ENCODE data around the gene ARHGAP26. TPM values are rescaled to one million over a fixed set of nuclear protein-coding genes. Genes with fewer than 3 reads are reported as not detected.

Gene ARHGAP26
- total RNA-seq, 1 experiment from 2014 or later: 79.8 TPM

DNA sequence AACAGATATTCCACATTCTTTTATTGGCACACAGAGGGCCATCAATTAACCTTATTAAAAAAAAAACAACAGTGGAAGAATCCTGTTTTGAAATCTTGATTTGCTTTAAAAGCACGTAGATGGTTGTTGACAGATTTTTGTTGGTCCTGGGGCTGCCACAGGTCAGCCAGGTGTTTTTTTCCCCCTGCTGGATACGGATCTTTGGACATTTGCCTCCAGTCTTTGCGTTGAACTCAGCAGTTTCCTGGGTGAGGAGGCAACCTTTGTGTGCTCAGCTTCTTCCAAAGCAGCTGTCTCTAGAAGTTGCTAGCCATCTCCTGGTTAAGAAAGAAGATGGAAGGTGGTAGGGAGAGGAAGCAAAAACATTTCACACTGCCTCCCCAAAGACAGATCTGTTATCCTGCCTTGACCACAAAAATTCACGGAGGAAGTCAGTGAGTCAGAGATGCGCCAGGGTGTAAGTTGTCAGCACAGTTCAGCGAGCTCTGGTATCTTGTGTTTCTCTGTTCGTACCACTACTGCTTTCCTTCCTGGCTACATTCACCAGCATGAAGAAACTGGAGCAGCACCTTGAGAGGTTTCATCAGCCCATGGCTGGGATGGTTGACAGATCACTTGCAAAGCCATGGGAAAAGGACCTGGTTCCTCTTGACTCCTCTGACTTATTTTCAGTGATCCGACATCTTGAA lies 207.3 kb downstream of the ARHGAP26 start:
- Mint-ChIP-seq H3K4me3 (ENCODE audit: unreplicated experiment) (no peak overlapping the region), H3K9me3 (ENCODE audit: unreplicated experiment) (no peaks in the 10 kb centered on the region), H3K36me3 (ENCODE audit: insufficient read depth, unreplicated experiment) (peaks cover 17% of the 10 kb centered on the region), H3K4me1 (ENCODE audit: low read depth, unreplicated experiment) (peaks cover 11% of the 10 kb centered on the region), H3K27ac (ENCODE audit: unreplicated experiment) (no peak overlapping the region), H3K27me3 (ENCODE audit: insufficient read depth, unreplicated experiment) (no peaks in the 10 kb centered on the region)
- intact Hi-C loops (cut with micrococcal nuclease; ENCODE audit: unreplicated experiment): no loop called here
- H3K9me3 ChIP-seq: no peaks in the 10 kb centered on the region
- ChIA-PET CTCF (no interaction called here), POLR2A (no interaction called here)
- 0 out of 2 replicates have a peak, but pooled peaks cover 1% of the 10 kb centered on the region for H3K36me3 ChIP-seq (ENCODE audit: control insufficient read depth, insufficient read depth, low read length)
- H3K27me3 ChIP-seq (replicated peaks; ENCODE audit: control insufficient read depth, insufficient read depth, low read length): no peaks in the 10 kb centered on the region
- no peak overlapping the region for H3K4me3 ChIP-seq (ENCODE audit: low read depth, low read length)
- TF ChIP-seq CTCF (IDR thresholded peaks at IDR 0.05; ENCODE audit: insufficient read depth in 1 of 2, low read depth in 1 of 2, low read length in 1 of 2, severe bottlenecking in 1 of 2, unreplicated experiment in 1 of 2): no peak
- DNase-seq: no peak
- BruUV-seq (replicated peaks): no TSS peak
- H3K4me1 ChIP-seq: peaks cover 14% of the 10 kb centered on the region

DNA sequence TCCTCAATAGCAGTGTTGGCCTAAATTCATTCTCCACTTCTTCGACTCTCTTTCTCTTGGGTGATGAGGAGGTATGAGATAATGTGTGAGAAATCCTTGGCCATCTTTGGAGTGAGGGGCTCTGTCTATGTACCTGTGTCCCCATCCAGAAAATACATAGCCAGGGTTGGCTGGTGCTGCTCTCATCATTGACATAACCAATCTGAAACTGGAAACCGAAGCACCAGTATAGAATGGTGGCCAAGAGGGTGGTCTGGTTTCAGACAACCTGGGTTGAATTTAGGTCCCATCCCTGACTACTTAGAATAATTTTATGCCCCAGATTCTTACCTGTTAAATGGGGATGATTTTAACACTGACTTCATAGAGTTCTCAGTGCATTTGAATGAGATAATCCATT lies 208.1 kb downstream of the ARHGAP26 start:
- no peak for DNase-seq
- POLR2A ChIA-PET: no interaction called here
- Histone ChIP-seq H3K36me3 (ENCODE audit: control insufficient read depth, insufficient read depth, low read length) (no peaks in the 10 kb centered on the region), H3K4me1 (peaks cover 19% of the 10 kb centered on the region), H3K9me3 (no peaks in the 10 kb centered on the region), H3K27me3 (replicated peaks; ENCODE audit: control insufficient read depth, insufficient read depth, low read length) (no peaks in the 10 kb centered on the region), H3K4me3 (ENCODE audit: low read depth, low read length) (no peak overlapping the region)
- H3K36me3 Mint-ChIP-seq (ENCODE audit: insufficient read depth, unreplicated experiment): peaks cover 21% of the 10 kb centered on the region
- BruUV-seq (replicated peaks): no TSS peak
- no peak overlapping the region for H3K4me3 Mint-ChIP-seq (ENCODE audit: unreplicated experiment)
- no peak for TF ChIP-seq CTCF (IDR thresholded peaks at IDR 0.05; ENCODE audit: insufficient read depth in 1 of 2, low read depth in 1 of 2, low read length in 1 of 2, severe bottlenecking in 1 of 2, unreplicated experiment in 1 of 2)
- CTCF ChIA-PET: no interaction called here
- intact Hi-C loops (cut with micrococcal nuclease; ENCODE audit: unreplicated experiment): no loop called here
- H3K27me3 Mint-ChIP-seq (ENCODE audit: insufficient read depth, unreplicated experiment): no peaks in the 10 kb centered on the region
- no peak overlapping the region for H3K27ac Mint-ChIP-seq (ENCODE audit: unreplicated experiment)
- peaks cover 12% of the 10 kb centered on the region for H3K4me1 Mint-ChIP-seq (ENCODE audit: low read depth, unreplicated experiment)
- no peaks in the 10 kb centered on the region for H3K9me3 Mint-ChIP-seq (ENCODE audit: unreplicated experiment)

- Histone ChIP-seq H3K4me1 (peaks cover 19% of the 10 kb centered on the region), H3K4me3 (ENCODE audit: low read depth, low read length) (no peak overlapping the region), H3K27me3 (replicated peaks; ENCODE audit: control insufficient read depth, insufficient read depth, low read length) (no peaks in the 10 kb centered on the region), H3K9me3 (no peaks in the 10 kb centered on the region), H3K36me3 (ENCODE audit: control insufficient read depth, insufficient read depth, low read length) (no peaks in the 10 kb centered on the region)
- H3K27me3 Mint-ChIP-seq (ENCODE audit: insufficient read depth, unreplicated experiment): no peaks in the 10 kb centered on the region
- DNase-seq: no peak
- peaks cover 12% of the 10 kb centered on the region for H3K4me1 Mint-ChIP-seq (ENCODE audit: low read depth, unreplicated experiment)
- no peak for TF ChIP-seq CTCF (IDR thresholded peaks at IDR 0.05; ENCODE audit: insufficient read depth in 1 of 2, low read depth in 1 of 2, low read length in 1 of 2, severe bottlenecking in 1 of 2, unreplicated experiment in 1 of 2)
- intact Hi-C loops (cut with micrococcal nuclease; ENCODE audit: unreplicated experiment): no loop called here
- no TSS peak for BruUV-seq (replicated peaks)
- no peaks in the 10 kb centered on the region for H3K9me3 Mint-ChIP-seq (ENCODE audit: unreplicated experiment)
- POLR2A ChIA-PET: no interaction called here
- peaks cover 21% of the 10 kb centered on the region for H3K36me3 Mint-ChIP-seq (ENCODE audit: insufficient read depth, unreplicated experiment)
- H3K4me3 Mint-ChIP-seq (ENCODE audit: unreplicated experiment): no peak overlapping the region
- H3K27ac Mint-ChIP-seq (ENCODE audit: unreplicated experiment): no peak overlapping the region
- CTCF ChIA-PET: no interaction called here
Observed at GRCh38 chr5:142978726-142979125, 208.5 kb downstream of the ARHGAP26 start.
